ENCODE results near the gene AURKAIP1. TPM values are rescaled to one million over a fixed set of nuclear protein-coding genes. Genes with fewer than 3 reads are reported as not detected.
"Not testable (repeated sequence)": the region's sequence is repeated elsewhere in the genome, so short reads cannot be mapped to it uniquely, and the experiment has no call there.

AURKAIP1 gene
- total RNA-seq = 75.2 and 83.3 TPM in 2 replicates

DNA sequence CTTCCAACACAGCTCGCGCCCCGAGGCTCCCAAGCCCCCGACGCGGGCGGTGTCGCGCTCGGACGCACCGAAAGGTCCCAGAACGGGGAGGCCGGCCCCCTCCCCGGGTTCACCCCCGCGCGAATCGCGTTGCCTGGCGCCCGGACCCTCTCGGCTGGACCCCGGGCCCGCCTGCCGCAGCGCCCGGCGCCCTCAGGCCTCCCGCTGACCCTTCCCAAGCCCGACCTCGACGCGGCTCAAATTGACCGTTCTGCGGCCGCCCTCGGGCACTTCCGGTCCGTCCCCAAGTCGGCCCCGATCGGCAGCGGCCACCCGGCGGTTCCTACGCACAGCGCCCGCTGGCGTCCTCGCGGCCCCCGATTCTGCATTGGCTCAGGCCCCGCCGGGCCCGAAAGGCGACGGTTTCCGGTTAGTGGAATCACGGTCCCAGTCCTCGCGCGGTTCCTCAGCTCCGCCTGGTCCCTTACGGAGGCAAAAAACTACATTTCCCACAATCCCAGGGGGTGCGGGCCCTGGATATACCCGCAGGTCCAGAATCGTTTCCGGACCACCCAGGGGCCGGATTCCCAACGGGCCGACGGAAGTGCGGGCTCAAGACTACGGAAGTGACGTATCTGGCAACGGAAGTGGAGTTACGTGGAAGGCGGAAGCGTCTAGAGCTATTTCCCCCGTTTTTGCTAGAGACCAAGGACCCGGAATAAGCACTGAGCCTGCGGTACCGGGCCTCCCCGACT is at the start of gene AURKAIP1:
TSS of gene AURKAIP1 (minus strand) at position 279 of the 734 bp plus-strand sequence. CDS start 451 bp downstream, outside the sequence.
- peak; percentile 99 to 100 for DNase-seq (ENCODE audit: low read depth in 2 of 2)

DNA sequence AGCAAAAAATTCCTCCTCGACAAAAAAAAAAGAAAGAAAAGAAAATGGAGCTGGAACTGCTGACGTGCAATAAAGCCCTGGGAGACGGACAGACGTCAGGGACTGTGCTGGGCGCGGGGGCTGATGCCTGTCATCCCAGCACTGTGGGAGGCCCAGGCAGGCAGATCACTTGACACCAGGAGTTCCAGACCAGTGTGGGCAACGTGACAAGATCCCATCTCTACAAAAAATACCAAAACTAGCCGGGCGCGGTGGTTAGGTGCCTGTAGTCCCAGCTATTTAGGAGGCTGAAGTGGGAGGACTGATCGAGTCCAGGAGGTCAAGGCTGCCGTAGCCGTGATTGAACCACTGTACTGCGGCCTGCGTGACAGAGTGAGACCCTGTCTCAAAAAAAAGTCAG is 49.7 kb upstream of the AURKAIP1 start:
- DNase-seq (ENCODE audit: low read depth in 2 of 2) = no peak

- DNase-seq (ENCODE audit: low read depth in 2 of 2) = no peak
Measured at GRCh38 chr1:1423245-1423597, 48.2 kb upstream of the AURKAIP1 start.

DNA sequence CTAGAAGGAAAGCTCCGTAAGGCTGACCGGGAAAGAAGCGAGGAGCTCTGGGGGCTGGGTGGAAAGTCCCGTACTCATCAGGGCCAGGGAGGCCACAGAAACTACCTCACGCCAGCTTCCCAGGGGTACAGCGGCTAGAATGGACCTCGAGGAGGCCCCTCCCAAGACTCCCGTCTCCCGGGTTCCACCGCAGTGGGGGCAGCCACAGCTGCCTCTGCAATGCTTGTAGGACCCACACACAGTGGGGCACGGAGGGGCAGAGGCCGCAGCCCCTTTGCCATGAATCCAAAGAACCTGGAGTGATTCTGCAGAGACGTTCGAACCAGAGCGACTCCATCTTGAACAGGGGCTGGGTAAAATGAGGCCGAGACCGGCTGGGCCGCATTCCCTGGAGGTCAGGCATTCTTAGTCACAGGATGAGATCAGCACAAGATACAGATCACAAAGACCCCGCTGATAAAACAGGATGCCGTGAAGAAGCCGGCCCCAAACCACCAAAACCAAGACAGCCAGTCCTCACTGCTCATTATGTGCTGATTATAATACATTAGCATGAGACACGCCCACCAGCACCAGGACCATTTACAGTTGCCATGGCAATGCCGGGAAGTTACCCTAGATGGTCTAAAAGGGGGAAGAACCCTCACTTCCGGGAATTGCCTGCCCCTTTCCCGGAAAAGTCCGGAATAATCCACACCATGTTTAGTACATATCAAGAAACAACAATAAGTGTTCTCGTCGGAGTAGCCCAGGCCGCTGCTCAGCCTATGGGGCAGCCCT is 47.6 kb upstream of the AURKAIP1 start:
- no peak for DNase-seq (ENCODE audit: low read depth in 2 of 2)

DNA sequence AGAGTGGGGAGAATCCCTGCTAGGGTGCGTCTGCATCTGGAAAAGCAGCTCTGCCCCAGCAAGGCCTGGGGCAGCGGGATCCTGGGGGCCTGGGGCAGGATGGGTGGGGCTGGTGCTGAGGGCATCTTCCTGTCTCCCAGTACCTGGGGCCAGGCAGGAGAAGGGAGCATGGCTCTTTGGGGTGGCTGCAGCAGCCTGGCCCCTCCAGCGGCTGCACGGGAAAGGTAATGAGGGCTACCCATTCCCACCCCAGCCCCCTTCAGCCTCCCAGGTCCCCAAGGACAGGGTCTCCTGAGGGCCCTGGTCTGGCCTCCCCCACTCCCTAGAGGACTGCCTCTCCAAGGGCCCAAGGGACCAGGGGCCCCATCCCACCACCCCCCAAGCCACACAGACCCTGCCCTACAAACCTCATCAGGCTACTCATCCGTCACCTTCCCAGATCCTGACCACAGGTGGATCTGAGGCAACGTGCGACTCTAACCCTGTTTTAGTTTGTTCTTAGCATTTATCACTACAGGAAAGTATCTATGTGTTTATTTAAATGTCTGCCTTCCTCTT is 47.0 kb upstream of the AURKAIP1 start:
- DNase-seq (ENCODE audit: low read depth in 2 of 2) = no peak

DNA sequence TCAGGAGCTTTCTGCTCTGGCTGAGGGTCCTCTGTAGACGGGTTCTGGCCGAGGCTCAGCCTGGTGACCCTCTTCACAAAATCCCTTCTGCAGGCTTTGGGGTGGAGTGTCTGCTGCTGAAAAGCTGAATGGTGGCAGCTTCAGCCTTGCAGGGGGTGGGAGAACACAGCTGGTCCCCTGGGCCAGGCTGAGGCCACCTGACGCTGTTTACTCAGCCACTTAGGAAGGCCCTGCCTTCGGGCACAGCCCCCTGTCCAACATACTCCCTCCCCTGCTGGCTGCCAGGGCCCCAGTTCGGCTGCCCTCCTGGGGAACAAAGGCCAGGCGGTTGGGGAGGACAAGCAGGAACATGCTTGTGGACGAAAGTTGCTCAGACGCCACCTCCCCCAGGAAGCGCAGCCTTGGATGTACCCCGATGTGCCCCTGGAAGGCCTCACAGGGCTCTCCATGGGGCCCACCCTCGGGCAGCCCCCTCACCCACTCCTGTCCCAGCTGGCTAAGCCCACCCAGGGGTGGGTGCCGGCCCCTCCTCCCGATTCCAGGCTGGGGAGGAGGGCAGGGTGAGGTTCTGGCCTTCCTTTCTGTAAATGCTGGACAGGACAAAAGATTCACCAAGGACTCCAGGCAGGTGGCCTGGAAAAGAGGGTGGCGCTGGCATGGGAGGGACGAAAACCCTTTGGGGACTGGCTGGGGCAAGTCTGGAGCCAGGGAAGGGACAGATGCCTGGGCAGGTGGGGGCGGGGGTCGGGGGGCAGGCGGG is 46.3 kb upstream of the AURKAIP1 start, which contains the start of gene ANKRD65:
TSS of gene ANKRD65 (minus strand) at position 130 of the 760 bp plus-strand sequence. CDS start 271 bp downstream, outside the sequence.
- DNase-seq (ENCODE audit: low read depth in 2 of 2) = no peak

DNA sequence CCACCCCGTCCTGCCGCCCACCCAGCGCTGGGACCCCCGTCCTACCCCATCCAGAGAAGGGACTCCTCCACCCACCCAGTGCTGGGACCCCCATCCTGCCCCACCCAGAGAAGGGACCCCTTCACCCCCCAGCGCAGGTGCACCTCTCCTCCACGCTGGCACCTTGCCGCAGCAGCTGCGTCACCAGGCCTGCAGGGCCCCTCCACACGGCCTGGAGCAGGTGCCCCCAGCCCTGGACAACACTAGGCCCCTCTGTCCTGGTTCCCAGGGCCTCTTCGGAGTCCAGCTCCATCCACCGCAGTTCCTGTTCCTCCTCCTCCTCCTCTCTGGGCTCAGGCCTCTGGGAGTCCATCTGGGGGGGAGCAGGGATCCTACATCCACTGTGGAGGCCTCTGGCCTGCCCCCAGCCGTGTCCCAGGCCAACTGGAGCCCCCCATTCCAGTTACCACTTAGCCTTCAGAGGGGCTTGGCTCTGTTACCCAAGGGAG is 45.7 kb upstream of the AURKAIP1 start:
- DNase-seq (ENCODE audit: low read depth in 2 of 2) = no peak

- peak in 1 of 2 donors; percentile 38 for DNase-seq (ENCODE audit: low read depth in 2 of 2)
Measured at GRCh38 chr1:1419813-1420653, 45.0 kb upstream of the AURKAIP1 start.

GRCh38 chr1:1419363-1419812 is 44.4 kb upstream of the AURKAIP1 start:
- DNase-seq (ENCODE audit: low read depth in 2 of 2) = no peak

GRCh38 chr1:1418464-1419362 is 43.7 kb upstream of the AURKAIP1 start:
- no peak for DNase-seq (ENCODE audit: low read depth in 2 of 2)

DNA sequence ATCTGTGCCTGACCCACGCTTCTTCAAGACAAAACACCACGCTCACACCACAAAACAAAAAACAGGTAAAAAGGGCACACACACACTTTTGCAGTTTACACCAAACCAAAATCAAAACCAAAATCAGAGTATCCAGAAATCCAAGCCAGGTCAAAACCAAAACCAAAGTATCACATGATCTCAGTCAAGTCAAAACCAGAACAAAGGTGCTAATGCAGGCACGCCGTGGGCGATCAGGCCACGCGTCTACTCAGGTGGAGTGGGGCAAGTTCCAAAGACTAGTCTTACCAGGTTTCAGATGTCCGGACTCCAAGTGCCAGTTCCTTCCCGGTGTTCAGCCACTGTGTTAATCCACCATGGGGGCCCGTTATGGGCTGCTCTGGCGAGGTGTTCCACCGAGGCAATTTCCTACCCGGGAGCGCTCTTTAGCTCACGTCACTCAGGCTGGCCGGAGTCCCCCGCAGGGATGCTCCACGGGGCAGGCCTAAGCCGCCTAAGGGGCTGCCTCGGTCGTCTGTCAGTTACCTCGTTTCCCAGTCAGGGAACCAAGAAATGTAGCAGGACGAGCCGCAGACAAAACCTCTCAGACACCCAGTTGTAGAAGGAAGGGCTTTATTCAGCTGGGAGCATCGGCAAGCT is 42.9 kb upstream of the AURKAIP1 start:
- DNase-seq (ENCODE audit: low read depth in 2 of 2) = not testable (repeated sequence)

DNA sequence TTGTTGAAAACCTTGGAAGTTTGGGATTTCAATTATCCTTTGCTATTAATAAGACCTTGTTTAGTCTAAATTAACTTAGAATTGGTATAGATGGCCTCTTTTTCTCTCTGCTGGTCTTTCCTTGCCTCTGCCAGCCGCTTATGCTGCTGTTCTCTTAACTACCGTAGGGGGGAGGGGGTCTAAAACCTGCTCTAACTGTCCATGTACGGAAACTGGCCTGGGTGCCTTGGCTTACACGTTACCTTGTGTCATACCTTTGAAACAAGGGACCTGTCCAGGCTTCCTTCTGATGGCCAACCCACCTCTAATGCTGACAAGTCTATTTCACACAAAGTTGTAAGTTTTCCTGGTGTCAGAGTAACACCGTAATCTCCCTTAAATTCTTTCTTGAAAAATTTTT is 42.4 kb upstream of the AURKAIP1 start:
- not testable (repeated sequence) for DNase-seq (ENCODE audit: low read depth in 2 of 2)

DNA sequence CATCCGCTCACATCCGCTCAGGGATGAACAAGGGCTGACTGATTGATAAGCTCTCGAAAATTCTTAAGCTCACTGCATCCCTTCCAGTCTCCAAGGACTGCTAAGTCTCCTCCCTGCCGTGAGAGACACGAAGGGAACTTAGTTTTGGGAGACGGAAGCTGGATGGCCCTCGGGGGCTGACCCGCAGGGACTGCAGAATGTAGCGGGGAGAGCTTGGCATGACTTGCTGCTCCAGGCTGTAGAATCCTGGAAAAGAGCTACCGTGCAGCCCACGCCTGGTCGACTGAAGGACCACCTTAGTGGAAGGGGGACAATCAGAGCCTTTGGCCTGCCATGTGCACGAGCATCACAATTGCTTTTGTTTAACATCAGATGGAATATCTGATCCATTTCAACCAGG is 40.7 kb upstream of the AURKAIP1 start:
- no peak for DNase-seq (ENCODE audit: low read depth in 2 of 2)

DNA sequence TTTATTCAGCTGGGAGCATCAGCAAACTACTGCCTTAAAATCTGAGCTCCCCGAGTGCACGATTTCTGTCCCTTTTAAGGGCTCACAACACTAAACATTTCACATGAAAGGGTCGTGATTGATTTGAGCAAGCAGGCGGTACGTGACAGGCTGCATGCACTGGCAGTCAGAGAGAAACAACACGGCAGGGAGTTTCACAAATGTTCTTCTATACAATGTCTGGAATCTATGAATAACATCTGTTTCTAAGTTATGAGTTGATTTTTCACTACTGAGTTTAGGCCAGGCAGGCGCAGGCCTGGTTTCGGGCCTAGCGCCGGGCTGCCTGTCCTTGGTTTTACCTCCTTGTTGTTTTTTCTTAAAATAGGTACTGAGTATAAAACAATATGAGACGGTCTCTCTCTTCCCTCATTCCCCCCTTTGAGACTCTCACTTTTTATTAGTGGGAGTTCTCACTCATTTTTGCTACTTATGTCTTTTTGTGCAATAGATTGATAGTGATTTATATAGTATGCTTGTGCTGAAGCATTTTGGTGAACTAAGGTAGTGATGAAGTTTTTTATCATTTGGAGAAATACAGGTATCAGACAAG is 37.4 kb upstream of the AURKAIP1 start:
- DNase-seq (ENCODE audit: low read depth in 2 of 2) = not testable (repeated sequence)

DNA sequence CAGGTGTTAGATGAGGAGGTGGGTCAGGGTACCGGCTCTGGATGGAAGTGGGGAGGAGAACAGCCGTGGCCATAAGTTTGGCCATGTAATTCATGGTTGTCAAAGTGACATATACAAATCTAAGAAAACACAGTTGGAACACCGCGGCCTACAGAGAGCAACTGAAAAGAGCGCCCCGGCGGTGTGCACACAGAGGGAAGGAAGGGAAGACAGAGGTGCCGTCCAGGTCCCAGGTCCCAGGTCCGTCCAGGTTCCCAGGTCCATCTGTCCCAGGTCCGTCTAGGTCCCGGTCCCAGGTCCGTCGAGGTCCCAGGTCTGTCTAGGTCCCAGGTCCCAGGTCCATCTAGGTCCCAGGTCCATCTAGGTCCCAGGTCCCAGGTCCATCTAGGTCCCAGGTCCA is 36.6 kb upstream of the AURKAIP1 start:
- no peak for DNase-seq (ENCODE audit: low read depth in 2 of 2)

- DNase-seq (ENCODE audit: low read depth in 2 of 2) = not testable (repeated sequence)
Measured at GRCh38 chr1:1410238-1410637, 35.2 kb upstream of the AURKAIP1 start.

DNA sequence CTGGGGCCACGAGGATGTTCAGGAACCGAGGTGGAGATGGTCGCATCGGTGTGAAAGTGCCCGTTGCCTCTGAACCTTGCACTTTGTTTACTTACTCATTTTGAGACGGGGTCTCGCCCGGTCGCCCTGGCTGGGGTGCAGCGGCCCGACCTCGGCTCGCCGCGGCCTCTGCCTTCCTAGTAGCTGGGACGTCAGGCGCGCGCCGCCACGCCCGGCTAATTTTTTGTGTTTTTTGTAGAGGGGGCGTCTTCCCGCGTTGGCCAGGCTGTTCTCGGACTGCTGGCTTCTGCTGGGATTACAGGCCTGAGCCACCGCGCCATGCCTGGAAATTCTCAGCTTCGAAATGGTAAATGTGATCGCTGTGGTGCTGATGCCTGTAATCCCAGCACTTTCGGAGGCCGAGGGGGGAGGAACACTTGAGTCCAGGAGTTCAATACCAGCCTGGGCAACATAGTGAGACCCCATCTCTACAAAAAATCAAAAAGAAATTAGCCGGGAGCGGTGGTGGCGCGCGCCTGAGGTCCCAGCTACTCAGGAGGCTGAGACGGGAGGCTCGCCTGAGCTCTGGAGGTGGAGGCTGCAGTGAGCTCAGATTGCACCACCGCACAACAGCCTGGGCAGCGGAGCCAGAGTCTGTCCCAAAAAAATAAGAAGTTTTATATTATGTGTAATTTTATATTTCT is 32.8 kb upstream of the AURKAIP1 start:
- DNase-seq (ENCODE audit: low read depth in 2 of 2) = peak in 1 of 2 donors; percentile 70
